Tibial nerve (tissue), 4 donors: Measurements from ENCODE around the gene SPECC1. TPM values are rescaled to one million over a fixed set of nuclear protein-coding genes. Genes with fewer than 3 reads are reported as not detected.

Experiments used
- DNase-seq, 2 donors: peaks; one replicate each; pipeline ENCODE4 v3.0.0-alpha.2; 2019; ENCODE audit warnings: low spot score in 2 of 2
- H3K27ac ChIP-seq, 4 donors: fragments of 200-600 bp; sonication (generic) in 3 of 4; one replicate each; pipeline ENCODE4 v1.5.1; 2017 to 2019; ENCODE audit warnings: mild to moderate bottlenecking in 1 of 4
- H3K27me3 ChIP-seq, 2 donors: fragments of 200-600 bp; sonication (generic) in 1 of 2; one replicate each; pipeline versions ENCODE4 v1.5.1 to v1.6.0; 2017 to 2019
- H3K36me3 ChIP-seq, 3 donors: fragments of 200-600 bp; sonication (generic); one replicate each; pipeline ENCODE4 v1.5.1; 2018 to 2019
- H3K4me1 ChIP-seq, 4 donors: fragments of 200-600 bp; sonication (generic) in 3 of 4; one replicate each; pipeline ENCODE4 v1.5.1; 2017 to 2019
- H3K4me3 ChIP-seq, 4 donors: fragments of 200-600 bp; sonication (generic) in 3 of 4; one replicate each; pipeline ENCODE4 v1.5.1; 2017 to 2019; ENCODE audit warnings: mild to moderate bottlenecking in 1 of 4, moderate library complexity in 1 of 4
- H3K9me3 ChIP-seq, 4 donors: fragments of 200-600 bp; sonication (generic) in 3 of 4; one replicate each; pipeline ENCODE4 v1.5.1; 2017 to 2019
- EP300 ChIP-seq, 2 donors: sonication (generic); formaldehyde crosslinking; IDR thresholded peaks; one replicate each; pipeline ENCODE4 v1.6.1; 2017; ENCODE audit warnings: antibody characterized with exemption in 2 of 2, mild to moderate bottlenecking in 1 of 2
- POLR2A ChIP-seq, 2 donors: fragments of 450-650 bp; IDR thresholded peaks; one replicate each; pipeline ENCODE4 v1.6.1; 2017; ENCODE audit warnings: antibody characterized with exemption in 2 of 2, mild to moderate bottlenecking in 2 of 2, moderate library complexity in 2 of 2
- WGBS, 2 donors: methylation state at CpG; one replicate each; pipeline ENCODE4 v1.1.5; 2018; 5-methylcytosine and 5-hydroxymethylcytosine counted together
- total RNA-seq, 4 donors: library from RNA; depleted of rRNA; stranded (reverse); fragments of >200 nt; gene quantifications; one replicate each; pipeline ENCODE4 v1.1.0, GENCODE V29; 2016
- TF ChIP-seq, protein P1 (sequence below), 5 experiments: fragments of 200-600 bp in 3 of 5; fragments of 450-650 bp in 2 of 5; sonication (generic) in 3 of 5; IDR thresholded peaks; one replicate each; pipeline ENCODE4 v1.5.1; 2016 to 2019; ENCODE audit warnings: antibody characterized with exemption in 5 of 5, mild to moderate bottlenecking in 3 of 5, moderate library complexity in 2 of 5

Gene SPECC1
- total RNA-seq, 4 donors from 2014 or later: 63.2 to 139 (median 98.1) TPM

DNA sequence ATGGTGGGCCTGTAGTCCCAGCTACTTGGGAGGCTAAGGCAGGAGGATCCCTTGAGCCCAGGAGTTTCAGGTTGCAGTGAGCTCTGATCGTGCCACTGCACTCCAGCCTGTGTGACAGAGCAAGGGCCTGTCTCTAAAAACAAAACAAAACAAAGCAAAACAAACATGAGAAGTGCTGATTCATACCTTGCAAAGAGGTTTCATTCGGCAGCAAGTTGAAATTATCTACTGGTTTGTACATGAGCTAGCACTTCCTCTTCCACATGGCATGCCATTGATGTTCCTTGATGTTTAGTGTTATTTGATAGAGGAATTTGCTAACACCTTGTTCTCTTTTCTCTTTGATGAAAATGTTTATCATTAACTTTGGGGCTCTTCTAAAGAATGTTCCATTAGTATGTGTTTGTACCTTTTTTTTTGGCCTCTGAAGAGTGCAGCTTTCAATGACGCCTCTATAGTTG, 50.6 kb downstream of the SPECC1 start:
- WGBS, 2 donors: 76 to 77% methylated on average over 3 of the region's 3 CpGs
- Histone ChIP-seq H3K4me3 (no peak overlapping the region), H3K27ac (no peak overlapping the region), H3K9me3 (no peaks in the 10 kb centered on the region), H3K4me1 (peaks cover 0 to 25% (median 16%) of the 10 kb centered on the region in 4 donors), H3K36me3 (no peaks in the 10 kb centered on the region), H3K27me3 (no peaks in the 10 kb centered on the region)
- DNase-seq: no peak
- TF ChIP-seq, protein P1, sequence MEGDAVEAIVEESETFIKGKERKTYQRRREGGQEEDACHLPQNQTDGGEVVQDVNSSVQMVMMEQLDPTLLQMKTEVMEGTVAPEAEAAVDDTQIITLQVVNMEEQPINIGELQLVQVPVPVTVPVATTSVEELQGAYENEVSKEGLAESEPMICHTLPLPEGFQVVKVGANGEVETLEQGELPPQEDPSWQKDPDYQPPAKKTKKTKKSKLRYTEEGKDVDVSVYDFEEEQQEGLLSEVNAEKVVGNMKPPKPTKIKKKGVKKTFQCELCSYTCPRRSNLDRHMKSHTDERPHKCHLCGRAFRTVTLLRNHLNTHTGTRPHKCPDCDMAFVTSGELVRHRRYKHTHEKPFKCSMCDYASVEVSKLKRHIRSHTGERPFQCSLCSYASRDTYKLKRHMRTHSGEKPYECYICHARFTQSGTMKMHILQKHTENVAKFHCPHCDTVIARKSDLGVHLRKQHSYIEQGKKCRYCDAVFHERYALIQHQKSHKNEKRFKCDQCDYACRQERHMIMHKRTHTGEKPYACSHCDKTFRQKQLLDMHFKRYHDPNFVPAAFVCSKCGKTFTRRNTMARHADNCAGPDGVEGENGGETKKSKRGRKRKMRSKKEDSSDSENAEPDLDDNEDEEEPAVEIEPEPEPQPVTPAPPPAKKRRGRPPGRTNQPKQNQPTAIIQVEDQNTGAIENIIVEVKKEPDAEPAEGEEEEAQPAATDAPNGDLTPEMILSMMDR (IDR thresholded peaks at IDR 0.05): no peak
- TF ChIP-seq EP300 (IDR thresholded peaks at IDR 0.05) (no peak), POLR2A (IDR thresholded peaks at IDR 0.05) (no peak)

DNA sequence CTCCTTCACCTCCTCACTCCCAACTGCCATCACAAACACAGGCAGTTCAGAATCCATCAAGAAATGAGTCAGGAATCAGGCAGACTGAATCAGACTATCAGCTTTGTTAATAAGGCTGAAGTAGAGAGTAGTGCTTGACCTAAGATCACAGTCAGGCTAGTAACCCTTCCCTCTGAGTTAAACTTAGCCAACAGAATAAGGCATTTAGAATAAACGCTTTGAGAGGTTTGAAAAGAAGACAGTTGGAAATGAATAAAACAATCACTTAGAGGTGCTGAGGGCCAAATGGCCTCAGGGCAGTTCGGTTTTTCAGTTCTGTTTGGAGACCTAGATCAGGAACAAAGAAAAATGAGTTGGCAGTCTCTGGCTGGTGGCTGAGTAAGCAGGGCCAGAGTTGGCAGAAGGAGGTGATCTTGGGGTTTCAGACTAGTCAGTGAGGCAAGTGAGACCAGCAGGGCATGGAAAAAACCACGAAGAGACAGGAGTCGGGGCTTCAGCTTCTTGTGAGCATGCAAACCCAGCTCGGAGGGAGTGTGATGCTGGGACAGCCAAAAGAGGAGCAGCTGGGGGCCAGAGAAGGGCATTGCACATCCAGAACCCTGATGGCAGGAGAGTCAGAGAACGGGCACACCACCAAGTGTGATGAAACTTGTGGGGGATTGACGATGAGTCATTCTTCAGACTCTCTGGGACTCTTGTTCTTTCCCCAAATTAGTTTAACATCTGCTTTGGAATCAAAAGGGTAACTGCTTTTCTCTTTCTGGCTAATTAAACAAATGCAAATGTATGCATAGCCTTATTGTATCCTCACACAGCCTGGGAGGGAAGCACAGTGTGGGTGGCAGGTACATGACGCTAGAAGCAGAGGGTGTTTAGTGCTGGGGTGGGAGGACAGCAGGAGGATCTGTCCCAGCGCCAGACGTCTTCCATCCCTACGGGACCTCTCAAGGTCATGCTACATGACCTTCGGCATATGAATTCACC, 54.8 kb downstream of the SPECC1 start:
- peak overlapping the region; percentile 34 to 83 (median 62) for H3K27ac ChIP-seq
- H3K9me3 ChIP-seq: no peaks in the 10 kb centered on the region
- 20 to 27% methylated on average over 12 of the region's 12 CpGs for WGBS, 2 donors
- DNase-seq: peak; percentile 86 to 95
- peak in 1 of 2 donors; percentile 83 for TF ChIP-seq EP300 (IDR thresholded peaks at IDR 0.05)
- TF ChIP-seq, protein P1 (IDR thresholded peaks at IDR 0.05): no peak
- no peak for TF ChIP-seq POLR2A (IDR thresholded peaks at IDR 0.05)
- no peaks in the 10 kb centered on the region for H3K27me3 ChIP-seq
- H3K4me1 ChIP-seq: peaks cover 0 to 45% (median 23%) of the 10 kb centered on the region in 4 donors
- H3K4me3 ChIP-seq: no peak overlapping the region
- H3K36me3 ChIP-seq: no peaks in the 10 kb centered on the region

DNA sequence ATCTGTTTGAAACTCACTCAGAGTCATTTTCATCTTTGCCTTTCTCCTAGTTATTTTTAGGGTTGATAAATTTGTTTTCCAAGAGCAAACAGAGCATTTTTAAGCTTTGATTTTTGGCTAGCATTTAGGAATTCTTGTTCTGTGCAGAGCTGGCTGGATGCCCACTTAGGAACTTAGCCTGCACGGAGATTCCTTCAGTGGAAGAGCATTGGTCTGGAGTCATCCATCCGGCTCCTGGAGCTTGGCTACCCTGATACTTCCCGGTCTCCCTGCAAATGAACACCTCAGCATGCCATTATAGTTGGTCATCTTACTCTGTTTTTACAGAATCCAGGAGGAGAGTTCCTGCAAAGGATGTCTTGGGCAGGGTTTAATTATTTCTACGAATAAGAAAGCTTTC, 57.1 kb downstream of the SPECC1 start:
- peak; percentile 51 to 71 for DNase-seq
- Histone ChIP-seq H3K4me1 (peaks cover 0 to 45% (median 23%) of the 10 kb centered on the region in 4 donors), H3K27ac (peak overlapping the region; percentile 10 to 83 (median 58)), H3K9me3 (no peaks in the 10 kb centered on the region), H3K27me3 (no peaks in the 10 kb centered on the region), H3K36me3 (no peaks in the 10 kb centered on the region), H3K4me3 (no peak overlapping the region)
- WGBS, 2 donors: 34 to 55% methylated on average over 4 of the region's 4 CpGs
- no peak for TF ChIP-seq POLR2A (IDR thresholded peaks at IDR 0.05)
- TF ChIP-seq EP300 (IDR thresholded peaks at IDR 0.05): peak in 1 of 2 donors; percentile 25
- TF ChIP-seq, protein P1 (IDR thresholded peaks at IDR 0.05): no peak

DNA sequence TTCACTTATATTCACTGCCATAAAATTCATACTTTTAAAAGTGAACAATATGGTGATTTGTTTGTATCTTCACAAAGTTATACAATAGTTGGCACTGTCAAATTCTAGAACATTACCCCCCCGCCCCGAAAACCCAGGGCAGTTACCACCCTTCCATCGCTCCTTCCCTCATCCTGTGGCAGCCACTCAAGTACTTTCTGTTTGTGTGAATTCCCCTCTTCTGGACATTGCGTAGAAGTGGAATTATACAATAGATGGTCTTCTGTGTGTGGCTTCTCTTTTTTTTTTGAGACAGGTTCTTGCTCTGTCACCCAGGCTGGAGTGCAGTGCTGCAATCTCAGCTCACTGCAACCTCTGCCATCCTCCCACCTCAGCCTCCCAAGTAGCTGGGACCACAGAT, 58.6 kb downstream of the SPECC1 start:
- 88 to 92% methylated on average over 4 of the region's 4 CpGs for WGBS, 2 donors
- H3K4me1 ChIP-seq: peaks cover 0 to 50% (median 24%) of the 10 kb centered on the region in 4 donors
- H3K36me3 ChIP-seq: no peaks in the 10 kb centered on the region
- no peak for DNase-seq
- no peaks in the 10 kb centered on the region for H3K27me3 ChIP-seq
- no peak for TF ChIP-seq POLR2A (IDR thresholded peaks at IDR 0.05)
- TF ChIP-seq, protein P1 (IDR thresholded peaks at IDR 0.05): no peak
- TF ChIP-seq EP300 (IDR thresholded peaks at IDR 0.05): no peak
- H3K4me3 ChIP-seq: no peak overlapping the region
- no peaks in the 10 kb centered on the region for H3K9me3 ChIP-seq
- no peak overlapping the region for H3K27ac ChIP-seq

DNA sequence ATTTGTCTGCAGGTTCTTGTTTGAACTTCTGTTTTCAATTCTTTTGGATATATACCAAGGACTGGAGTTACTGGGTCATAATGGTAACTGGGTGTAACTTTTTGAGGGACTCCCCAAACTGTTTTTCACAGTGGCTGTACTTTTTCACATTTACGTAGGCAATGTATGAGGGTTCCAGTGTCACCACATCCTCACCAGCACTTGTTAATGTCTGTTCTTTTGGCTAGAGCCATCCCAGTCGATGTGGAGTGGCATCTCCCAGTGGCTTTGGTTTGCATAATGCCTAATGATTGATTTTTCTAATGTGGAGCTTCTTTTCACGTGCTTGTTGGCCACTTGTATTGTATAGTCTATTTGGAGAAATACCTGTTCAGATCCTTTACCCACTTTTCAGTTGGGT, 59.3 kb downstream of the SPECC1 start:
- WGBS, 2 donors: 89 to 93% methylated on average over 3 of the region's 3 CpGs
- H3K27ac ChIP-seq: no peak overlapping the region
- H3K27me3 ChIP-seq: no peaks in the 10 kb centered on the region
- TF ChIP-seq, protein P1 (IDR thresholded peaks at IDR 0.05): no peak
- TF ChIP-seq EP300 (IDR thresholded peaks at IDR 0.05) (no peak), POLR2A (IDR thresholded peaks at IDR 0.05) (no peak)
- no peak overlapping the region for H3K4me3 ChIP-seq
- peaks cover 0 to 50% (median 20%) of the 10 kb centered on the region in 4 donors for H3K4me1 ChIP-seq
- no peaks in the 10 kb centered on the region for H3K36me3 ChIP-seq
- DNase-seq: no peak
- H3K9me3 ChIP-seq: no peaks in the 10 kb centered on the region
